GM23338 (cell line): Measurements from ENCODE around the gene ZNF646. TPM values are rescaled to one million over a fixed set of nuclear protein-coding genes. Genes with fewer than 3 reads are reported as not detected.
A peak's percentile ranks its signal among the peaks of the same experiment; 100 is the strongest.

Experiments used
- ATAC-seq: fragments of 200-7000 bp; cut with Tn5 transposase; 3 replicates; pipeline ENCODE4 v1.9.1; 2020
- DNase-seq: peaks from one replicate; pipeline ENCODE4 v3.0.0-alpha.2; 2015; ENCODE audit warnings: low spot score
- H2AFZ ChIP-seq: fragments of 200-600 bp; sonication (generic); 2 replicates; pipeline ENCODE4 v1.8.0; 2016; ENCODE audit warnings: antibody characterized with exemption, mild to moderate bottlenecking, moderate library complexity
- H3F3A ChIP-seq: fragments of 200-600 bp; sonication (generic); replicated peaks from 2 replicates; pipeline ENCODE4 v1.8.0; 2017; ENCODE audit warnings: antibody characterized with exemption, mixed run types, low read depth
- H3K27ac ChIP-seq: fragments of 200-600 bp; sonication (generic); 2 replicates; pipeline ENCODE4 v1.6.1; 2016; ENCODE audit warnings: low read depth
- H3K27me3 ChIP-seq: fragments of 200-600 bp; sonication (generic); 2 replicates; pipeline ENCODE4 v1.8.0; 2016; ENCODE audit warnings: mild to moderate bottlenecking, mixed run types, moderate library complexity; ENCODE audit not compliant: insufficient read depth
- H3K36me3 ChIP-seq: fragments of 200-600 bp; sonication (generic); 2 replicates; pipeline ENCODE4 v1.8.0; 2016; ENCODE audit warnings: mild to moderate bottlenecking; ENCODE audit not compliant: insufficient read depth
- H3K4me1 ChIP-seq: fragments of 200-600 bp; sonication (generic); 2 replicates; pipeline ENCODE4 v1.8.0; 2016; ENCODE audit warnings: mild to moderate bottlenecking, moderate library complexity; ENCODE audit not compliant: insufficient read depth
- H3K4me2 ChIP-seq: fragments of 200-600 bp; sonication (generic); 2 replicates; pipeline ENCODE4 v1.7.1; 2017; ENCODE audit warnings: mixed run types
- H3K4me3 ChIP-seq: fragments of 200-600 bp; sonication (generic); 2 replicates; pipeline ENCODE4 v1.6.1; 2016; ENCODE audit warnings: mixed run types
- H3K79me2 ChIP-seq: fragments of 200-600 bp; sonication (generic); replicated peaks from 2 replicates; pipeline ENCODE4 v1.8.0; 2017; ENCODE audit warnings: mild to moderate bottlenecking; ENCODE audit not compliant: insufficient read depth
- H3K9me2 ChIP-seq: fragments of 200-600 bp; sonication (generic); 2 replicates; pipeline ENCODE4 v1.8.0; 2017; ENCODE audit not compliant: insufficient read depth
- H4K20me1 ChIP-seq: fragments of 200-600 bp; sonication (generic); replicated peaks from 2 replicates; pipeline ENCODE4 v1.8.0; 2017; ENCODE audit warnings: mild to moderate bottlenecking; ENCODE audit not compliant: insufficient read depth
- H3K27ac Mint-ChIP-seq: 2 replicates; pipeline ENCODE4 v1.8.0; 2020; ENCODE audit warnings: inconsistent platforms, mild to moderate bottlenecking, moderate library complexity, mixed read lengths
- H3K27me3 Mint-ChIP-seq: 3 replicates; pipeline ENCODE4 v1.8.0; 2022; ENCODE audit warnings: low read depth, mild to moderate bottlenecking, moderate library complexity, mixed read lengths, inconsistent platforms; ENCODE audit not compliant: insufficient read depth, poor library complexity
- H3K36me3 Mint-ChIP-seq: 3 replicates; pipeline ENCODE4 v1.8.0; 2021; ENCODE audit warnings: low read depth, mild to moderate bottlenecking, inconsistent platforms, moderate library complexity, mixed read lengths
- H3K4me1 Mint-ChIP-seq: 3 replicates; pipeline ENCODE4 v1.8.0; 2020; ENCODE audit warnings: mild to moderate bottlenecking, inconsistent platforms, mixed read lengths
- H3K4me3 Mint-ChIP-seq: 3 replicates; pipeline ENCODE4 v1.8.0; 2021; ENCODE audit warnings: moderate library complexity, mild to moderate bottlenecking, inconsistent platforms, mixed read lengths
- H3K9me3 Mint-ChIP-seq: 3 replicates; pipeline ENCODE4 v1.8.0; 2020; ENCODE audit warnings: moderate library complexity, mild to moderate bottlenecking, inconsistent platforms, mixed read lengths
- CREB1 ChIP-seq: fragments of 250-450 bp; sonication (Bioruptor Pico); IDR thresholded peaks from 2 replicates; pipeline ENCODE4 v1.5.0; 2020; ENCODE audit warnings: low read depth, mild to moderate bottlenecking, moderate library complexity
- CTCF ChIP-seq, 2 experiments: fragments of 200-600 bp in 1 of 2; sonication (generic) in 1 of 2; conservative IDR thresholded peaks; 2 replicates each; pipeline versions ENCODE4 v1.5.1 to v1.6.1; 2016 to 2017; ENCODE audit warnings: antibody characterized with exemption in 2 of 2, low read depth in 2 of 2, mild to moderate bottlenecking in 2 of 2, moderate library complexity in 1 of 2
- EZH2 ChIP-seq: fragments of 200-600 bp; sonication (generic); IDR thresholded peaks from one replicate; pipeline ENCODE4 v1.8.0; 2017; ENCODE audit warnings: antibody characterized with exemption, mild to moderate bottlenecking, low read depth; ENCODE audit not compliant: unreplicated experiment
- EZH2phosphoT487 ChIP-seq: fragments of 200-600 bp; sonication (generic); IDR thresholded peaks from one replicate; pipeline ENCODE4 v1.8.1; 2018; ENCODE audit warnings: antibody characterized with exemption; ENCODE audit not compliant: unreplicated experiment
- JUNB ChIP-seq: IDR thresholded peaks from one replicate; pipeline ENCODE4 v1.6.1; 2016; ENCODE audit warnings: antibody characterized with exemption; ENCODE audit not compliant: unreplicated experiment
- NANOG ChIP-seq: IDR thresholded peaks from 2 replicates; pipeline ENCODE4 v1.6.1; 2016; ENCODE audit warnings: antibody characterized with exemption, borderline replicate concordance
- POLR2AphosphoS5 ChIP-seq: IDR thresholded peaks from 2 replicates; pipeline ENCODE4 v1.6.1; 2016; ENCODE audit warnings: antibody characterized with exemption, low read depth
- STAT1 ChIP-seq: IDR thresholded peaks from one replicate; pipeline ENCODE4 v1.6.1; 2016; ENCODE audit warnings: antibody characterized with exemption; ENCODE audit not compliant: unreplicated experiment
- ZNF114 ChIP-seq: fragments of 250-450 bp; sonication (Bioruptor Pico); IDR thresholded peaks from 2 replicates; pipeline ENCODE4 v1.5.0; 2020; ENCODE audit warnings: mild to moderate bottlenecking, moderate library complexity
- ZNF331 ChIP-seq: fragments of 250-450 bp; sonication (Bioruptor Pico); IDR thresholded peaks from 2 replicates; pipeline ENCODE4 v1.5.0; 2020; ENCODE audit warnings: low read depth, mild to moderate bottlenecking, moderate library complexity
- polyA plus RNA-seq: library from polyadenylated mRNA; unstranded; fragments of >200 nt; fragmentation: Nextera tagmentation; extraction: Ambion mirVana; gene quantifications from 2 replicates; pipeline ENCODE4 v1.2.1, GENCODE V29; 2016
- total RNA-seq: library from RNA; depleted of rRNA; stranded (reverse); fragments of >200 nt; shearing (Covaris generic); gene quantifications from 2 replicates; pipeline ENCODE4 v1.2.3, GENCODE V29; 2014
- TF ChIP-seq, protein P1 (sequence below): IDR thresholded peaks from 2 replicates; pipeline ENCODE4 v1.6.1; 2016; ENCODE audit warnings: antibody characterized with exemption
- TF ChIP-seq, protein P2 (sequence below): IDR thresholded peaks from one replicate; pipeline ENCODE4 v1.6.1; 2018; ENCODE audit warnings: antibody characterized with exemption; ENCODE audit not compliant: unreplicated experiment
- TF ChIP-seq, protein P3 (sequence below): fragments of 250-450 bp; sonication (Bioruptor Pico); IDR thresholded peaks from 2 replicates; pipeline ENCODE4 v1.5.0; 2020; ENCODE audit warnings: mild to moderate bottlenecking, moderate library complexity

ZNF646 gene
- total and polyA plus RNA-seq, 2 experiments from 2014 or later: 6.3 to 29.3 TPM

- Histone ChIP-seq H3K4me2 (peak overlapping the region; percentile 91), H4K20me1 (no peaks in the 10 kb centered on the region), H3K79me2 (peaks cover 16% of the 10 kb centered on the region), H3K36me3 (no peaks in the 10 kb centered on the region), H3K27me3 (no peaks in the 10 kb centered on the region), H3K9me2 (no peaks in the 10 kb centered on the region), H3K4me1 (peaks cover 7% of the 10 kb centered on the region; the same call in 1 of the 2 replicates), H2AFZ (no peak overlapping the region), H3K4me3 (peak overlapping the region; percentile 84), H3K27ac (no peak overlapping the region), H3F3A (peaks cover 6% of the 10 kb centered on the region; the same call in 1 of the 2 replicates)
- H3K36me3 Mint-ChIP-seq: peaks cover 28% of the 10 kb centered on the region
- peak overlapping the region; percentile 93 for H3K4me3 Mint-ChIP-seq
- ATAC-seq: peak; percentile 15
- H3K27ac Mint-ChIP-seq: no peak overlapping the region
- peaks cover 8% of the 10 kb centered on the region for H3K4me1 Mint-ChIP-seq
- peaks cover 16% of the 10 kb centered on the region for H3K27me3 Mint-ChIP-seq
- TF ChIP-seq CTCF (conservative IDR thresholded peaks at IDR 0.05; ENCODE audit: low read depth in 2 of 2) (no peak), ZNF114 (no peak), EZH2phosphoT487 (no peak), CREB1 (CRISPR knock-in tag) (no peak), EZH2 (no peak), NANOG (no peak), POLR2AphosphoS5 (no peak), JUNB (no peak), STAT1 (no peak), ZNF331 (CRISPR knock-in tag) (no peak)
- TF ChIP-seq, protein P1, sequence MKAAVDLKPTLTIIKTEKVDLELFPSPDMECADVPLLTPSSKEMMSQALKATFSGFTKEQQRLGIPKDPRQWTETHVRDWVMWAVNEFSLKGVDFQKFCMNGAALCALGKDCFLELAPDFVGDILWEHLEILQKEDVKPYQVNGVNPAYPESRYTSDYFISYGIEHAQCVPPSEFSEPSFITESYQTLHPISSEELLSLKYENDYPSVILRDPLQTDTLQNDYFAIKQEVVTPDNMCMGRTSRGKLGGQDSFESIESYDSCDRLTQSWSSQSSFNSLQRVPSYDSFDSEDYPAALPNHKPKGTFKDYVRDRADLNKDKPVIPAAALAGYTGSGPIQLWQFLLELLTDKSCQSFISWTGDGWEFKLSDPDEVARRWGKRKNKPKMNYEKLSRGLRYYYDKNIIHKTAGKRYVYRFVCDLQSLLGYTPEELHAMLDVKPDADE: no peak
- TF ChIP-seq, protein P2, sequence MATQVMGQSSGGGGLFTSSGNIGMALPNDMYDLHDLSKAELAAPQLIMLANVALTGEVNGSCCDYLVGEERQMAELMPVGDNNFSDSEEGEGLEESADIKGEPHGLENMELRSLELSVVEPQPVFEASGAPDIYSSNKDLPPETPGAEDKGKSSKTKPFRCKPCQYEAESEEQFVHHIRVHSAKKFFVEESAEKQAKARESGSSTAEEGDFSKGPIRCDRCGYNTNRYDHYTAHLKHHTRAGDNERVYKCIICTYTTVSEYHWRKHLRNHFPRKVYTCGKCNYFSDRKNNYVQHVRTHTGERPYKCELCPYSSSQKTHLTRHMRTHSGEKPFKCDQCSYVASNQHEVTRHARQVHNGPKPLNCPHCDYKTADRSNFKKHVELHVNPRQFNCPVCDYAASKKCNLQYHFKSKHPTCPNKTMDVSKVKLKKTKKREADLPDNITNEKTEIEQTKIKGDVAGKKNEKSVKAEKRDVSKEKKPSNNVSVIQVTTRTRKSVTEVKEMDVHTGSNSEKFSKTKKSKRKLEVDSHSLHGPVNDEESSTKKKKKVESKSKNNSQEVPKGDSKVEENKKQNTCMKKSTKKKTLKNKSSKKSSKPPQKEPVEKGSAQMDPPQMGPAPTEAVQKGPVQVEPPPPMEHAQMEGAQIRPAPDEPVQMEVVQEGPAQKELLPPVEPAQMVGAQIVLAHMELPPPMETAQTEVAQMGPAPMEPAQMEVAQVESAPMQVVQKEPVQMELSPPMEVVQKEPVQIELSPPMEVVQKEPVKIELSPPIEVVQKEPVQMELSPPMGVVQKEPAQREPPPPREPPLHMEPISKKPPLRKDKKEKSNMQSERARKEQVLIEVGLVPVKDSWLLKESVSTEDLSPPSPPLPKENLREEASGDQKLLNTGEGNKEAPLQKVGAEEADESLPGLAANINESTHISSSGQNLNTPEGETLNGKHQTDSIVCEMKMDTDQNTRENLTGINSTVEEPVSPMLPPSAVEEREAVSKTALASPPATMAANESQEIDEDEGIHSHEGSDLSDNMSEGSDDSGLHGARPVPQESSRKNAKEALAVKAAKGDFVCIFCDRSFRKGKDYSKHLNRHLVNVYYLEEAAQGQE: no peak
- TF ChIP-seq, protein P3, sequence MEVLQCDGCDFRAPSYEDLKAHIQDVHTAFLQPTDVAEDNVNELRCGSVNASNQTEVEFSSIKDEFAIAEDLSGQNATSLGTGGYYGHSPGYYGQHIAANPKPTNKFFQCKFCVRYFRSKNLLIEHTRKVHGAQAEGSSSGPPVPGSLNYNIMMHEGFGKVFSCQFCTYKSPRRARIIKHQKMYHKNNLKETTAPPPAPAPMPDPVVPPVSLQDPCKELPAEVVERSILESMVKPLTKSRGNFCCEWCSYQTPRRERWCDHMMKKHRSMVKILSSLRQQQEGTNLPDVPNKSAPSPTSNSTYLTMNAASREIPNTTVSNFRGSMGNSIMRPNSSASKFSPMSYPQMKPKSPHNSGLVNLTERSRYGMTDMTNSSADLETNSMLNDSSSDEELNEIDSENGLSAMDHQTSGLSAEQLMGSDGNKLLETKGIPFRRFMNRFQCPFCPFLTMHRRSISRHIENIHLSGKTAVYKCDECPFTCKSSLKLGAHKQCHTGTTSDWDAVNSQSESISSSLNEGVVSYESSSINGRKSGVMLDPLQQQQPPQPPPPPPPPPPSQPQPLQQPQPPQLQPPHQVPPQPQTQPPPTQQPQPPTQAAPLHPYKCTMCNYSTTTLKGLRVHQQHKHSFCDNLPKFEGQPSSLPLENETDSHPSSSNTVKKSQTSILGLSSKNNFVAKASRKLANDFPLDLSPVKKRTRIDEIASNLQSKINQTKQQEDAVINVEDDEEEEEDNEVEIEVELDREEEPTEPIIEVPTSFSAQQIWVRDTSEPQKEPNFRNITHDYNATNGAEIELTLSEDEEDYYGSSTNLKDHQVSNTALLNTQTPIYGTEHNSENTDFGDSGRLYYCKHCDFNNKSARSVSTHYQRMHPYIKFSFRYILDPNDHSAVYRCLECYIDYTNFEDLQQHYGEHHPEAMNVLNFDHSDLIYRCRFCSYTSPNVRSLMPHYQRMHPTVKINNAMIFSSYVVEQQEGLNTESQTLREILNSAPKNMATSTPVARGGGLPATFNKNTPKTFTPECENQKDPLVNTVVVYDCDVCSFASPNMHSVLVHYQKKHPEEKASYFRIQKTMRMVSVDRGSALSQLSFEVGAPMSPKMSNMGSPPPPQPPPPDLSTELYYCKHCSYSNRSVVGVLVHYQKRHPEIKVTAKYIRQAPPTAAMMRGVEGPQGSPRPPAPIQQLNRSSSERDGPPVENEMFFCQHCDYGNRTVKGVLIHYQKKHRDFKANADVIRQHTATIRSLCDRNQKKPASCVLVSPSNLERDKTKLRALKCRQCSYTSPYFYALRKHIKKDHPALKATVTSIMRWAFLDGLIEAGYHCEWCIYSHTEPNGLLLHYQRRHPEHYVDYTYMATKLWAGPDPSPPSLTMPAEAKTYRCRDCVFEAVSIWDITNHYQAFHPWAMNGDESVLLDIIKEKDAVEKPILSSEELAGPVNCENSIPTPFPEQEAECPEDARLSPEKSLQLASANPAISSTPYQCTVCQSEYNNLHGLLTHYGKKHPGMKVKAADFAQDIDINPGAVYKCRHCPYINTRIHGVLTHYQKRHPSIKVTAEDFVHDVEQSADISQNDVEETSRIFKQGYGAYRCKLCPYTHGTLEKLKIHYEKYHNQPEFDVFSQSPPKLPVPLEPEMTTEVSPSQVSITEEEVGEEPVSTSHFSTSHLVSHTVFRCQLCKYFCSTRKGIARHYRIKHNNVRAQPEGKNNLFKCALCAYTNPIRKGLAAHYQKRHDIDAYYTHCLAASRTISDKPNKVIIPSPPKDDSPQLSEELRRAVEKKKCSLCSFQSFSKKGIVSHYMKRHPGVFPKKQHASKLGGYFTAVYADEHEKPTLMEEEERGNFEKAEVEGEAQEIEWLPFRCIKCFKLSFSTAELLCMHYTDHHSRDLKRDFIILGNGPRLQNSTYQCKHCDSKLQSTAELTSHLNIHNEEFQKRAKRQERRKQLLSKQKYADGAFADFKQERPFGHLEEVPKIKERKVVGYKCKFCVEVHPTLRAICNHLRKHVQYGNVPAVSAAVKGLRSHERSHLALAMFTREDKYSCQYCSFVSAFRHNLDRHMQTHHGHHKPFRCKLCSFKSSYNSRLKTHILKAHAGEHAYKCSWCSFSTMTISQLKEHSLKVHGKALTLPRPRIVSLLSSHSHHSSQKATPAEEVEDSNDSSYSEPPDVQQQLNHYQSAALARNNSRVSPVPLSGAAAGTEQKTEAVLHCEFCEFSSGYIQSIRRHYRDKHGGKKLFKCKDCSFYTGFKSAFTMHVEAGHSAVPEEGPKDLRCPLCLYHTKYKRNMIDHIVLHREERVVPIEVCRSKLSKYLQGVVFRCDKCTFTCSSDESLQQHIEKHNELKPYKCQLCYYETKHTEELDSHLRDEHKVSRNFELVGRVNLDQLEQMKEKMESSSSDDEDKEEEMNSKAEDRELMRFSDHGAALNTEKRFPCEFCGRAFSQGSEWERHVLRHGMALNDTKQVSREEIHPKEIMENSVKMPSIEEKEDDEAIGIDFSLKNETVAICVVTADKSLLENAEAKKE (CRISPR knock-in tag): no peak
- peak; percentile 51 for DNase-seq
- H3K9me3 Mint-ChIP-seq: peaks cover 5% of the 10 kb centered on the region; the same call in 2 of the 3 replicates
Observed at GRCh38 chr16:31093132-31093703, 19.0 kb downstream of the ZNF646 start.
